ENCODE measurements around the gene RWDD4.

Gene RWDD4

GRCh38 chr4:183626168-183626567 is 32.8 kb downstream of the RWDD4 start:
- Histone ChIP-seq H3K36me3 (ENCODE audit: insufficient read depth, low read length) (no peaks in the 10 kb centered on the region), H3K79me2 (ENCODE audit: insufficient read depth, low read length) (no peaks in the 10 kb centered on the region), H4K20me1 (ENCODE audit: insufficient read depth, low read length) (no peaks in the 10 kb centered on the region), H3K4me3 (ENCODE audit: low read depth in 1 of 2, low read length in 2 of 2) (no peak overlapping the region), H3K9ac (ENCODE audit: low read depth, low read length) (no peak overlapping the region), H3K4me1 (ENCODE audit: insufficient read depth, low read length) (no peaks in the 10 kb centered on the region), H2AFZ (ENCODE audit: low read depth, low read length) (no peak overlapping the region), H3K9me3 (ENCODE audit: insufficient read depth, low read length, severe bottlenecking) (no peaks in the 10 kb centered on the region), H3K27me3 (ENCODE audit: insufficient read depth, low read length, poor library complexity) (no peaks in the 10 kb centered on the region), H3K4me2 (ENCODE audit: insufficient read depth, low read length) (no peak overlapping the region), H3K27ac (ENCODE audit: low read length) (no peak overlapping the region)
- ATAC-seq (ENCODE audit: insufficient read depth, low read depth) (no peak), DNase-seq (no peak)
- TF ChIP-seq EZH2 (IDR thresholded peaks at IDR 0.05; ENCODE audit: borderline replicate concordance, low read depth, low read length, severe bottlenecking) = no peak
- TF ChIP-seq CTCF (IDR thresholded peaks at IDR 0.05; ENCODE audit: borderline replicate concordance, extremely low read depth, low read length, poor library complexity, severe bottlenecking) = no peak

GRCh38 chr4:183624548-183624947 is 34.4 kb downstream of the RWDD4 start:
- Histone ChIP-seq H3K4me2 (ENCODE audit: insufficient read depth, low read length) (no peak overlapping the region), H3K36me3 (ENCODE audit: insufficient read depth, low read length) (no peaks in the 10 kb centered on the region), H3K4me3 (ENCODE audit: low read depth in 1 of 2, low read length in 2 of 2) (no peak overlapping the region), H3K9me3 (ENCODE audit: insufficient read depth, low read length, severe bottlenecking) (no peaks in the 10 kb centered on the region), H3K27ac (ENCODE audit: low read length) (no peak overlapping the region), H3K9ac (ENCODE audit: low read depth, low read length) (no peak overlapping the region), H3K27me3 (ENCODE audit: insufficient read depth, low read length, poor library complexity) (no peaks in the 10 kb centered on the region), H3K4me1 (ENCODE audit: insufficient read depth, low read length) (no peaks in the 10 kb centered on the region), H4K20me1 (ENCODE audit: insufficient read depth, low read length) (no peaks in the 10 kb centered on the region), H2AFZ (ENCODE audit: low read depth, low read length) (no peak overlapping the region), H3K79me2 (ENCODE audit: insufficient read depth, low read length) (no peaks in the 10 kb centered on the region)
- DNase-seq (no peak), ATAC-seq (ENCODE audit: insufficient read depth, low read depth) (no peak)
- TF ChIP-seq CTCF (IDR thresholded peaks at IDR 0.05; ENCODE audit: borderline replicate concordance, extremely low read depth, low read length, poor library complexity, severe bottlenecking) (no peak), EZH2 (IDR thresholded peaks at IDR 0.05; ENCODE audit: borderline replicate concordance, low read depth, low read length, severe bottlenecking) (no peak)

- no peaks in the 10 kb centered on the region; the same call in 1 of the 2 replicates for H4K20me1 ChIP-seq (ENCODE audit: insufficient read depth, low read length)
- no peak overlapping the region for H3K4me2 ChIP-seq (ENCODE audit: insufficient read depth, low read length)
- ATAC-seq (ENCODE audit: insufficient read depth, low read depth) = no peak
- no peaks in the 10 kb centered on the region for H3K27me3 ChIP-seq (ENCODE audit: insufficient read depth, low read length, poor library complexity)
- no peaks in the 10 kb centered on the region for H3K4me1 ChIP-seq (ENCODE audit: insufficient read depth, low read length)
- H3K9me3 ChIP-seq (ENCODE audit: insufficient read depth, low read length, severe bottlenecking) = no peaks in the 10 kb centered on the region
- no peak overlapping the region for H3K27ac ChIP-seq (ENCODE audit: low read length)
- DNase-seq = no peak
- no peaks in the 10 kb centered on the region for H3K79me2 ChIP-seq (ENCODE audit: insufficient read depth, low read length)
- TF ChIP-seq EZH2 (IDR thresholded peaks at IDR 0.05; ENCODE audit: borderline replicate concordance, low read depth, low read length, severe bottlenecking) (no peak), CTCF (IDR thresholded peaks at IDR 0.05; ENCODE audit: borderline replicate concordance, extremely low read depth, low read length, poor library complexity, severe bottlenecking) (no peak)
- H3K36me3 ChIP-seq (ENCODE audit: insufficient read depth, low read length) = no peaks in the 10 kb centered on the region
- no peak overlapping the region for H3K4me3 ChIP-seq (ENCODE audit: low read depth in 1 of 2, low read length in 2 of 2)
- no peak overlapping the region for H2AFZ ChIP-seq (ENCODE audit: low read depth, low read length)
- H3K9ac ChIP-seq (ENCODE audit: low read depth, low read length) = no peak overlapping the region
Observed at GRCh38 chr4:183621875-183622274, 37.1 kb downstream of the RWDD4 start.

- H3K36me3 ChIP-seq (ENCODE audit: insufficient read depth, low read length) = no peaks in the 10 kb centered on the region
- H4K20me1 ChIP-seq (ENCODE audit: insufficient read depth, low read length) = no peaks in the 10 kb centered on the region; the same call in 1 of the 2 replicates
- ATAC-seq (ENCODE audit: insufficient read depth, low read depth) = no peak
- no peak overlapping the region for H3K4me2 ChIP-seq (ENCODE audit: insufficient read depth, low read length)
- TF ChIP-seq CTCF (IDR thresholded peaks at IDR 0.05; ENCODE audit: borderline replicate concordance, extremely low read depth, low read length, poor library complexity, severe bottlenecking) (no peak), EZH2 (IDR thresholded peaks at IDR 0.05; ENCODE audit: borderline replicate concordance, low read depth, low read length, severe bottlenecking) (no peak)
- H3K27me3 ChIP-seq (ENCODE audit: insufficient read depth, low read length, poor library complexity) = no peaks in the 10 kb centered on the region
- H3K79me2 ChIP-seq (ENCODE audit: insufficient read depth, low read length) = no peaks in the 10 kb centered on the region
- no peak overlapping the region for H3K9ac ChIP-seq (ENCODE audit: low read depth, low read length)
- no peak overlapping the region for H2AFZ ChIP-seq (ENCODE audit: low read depth, low read length)
- DNase-seq = no peak
- H3K4me1 ChIP-seq (ENCODE audit: insufficient read depth, low read length) = no peaks in the 10 kb centered on the region
- no peak overlapping the region for H3K4me3 ChIP-seq (ENCODE audit: low read depth in 1 of 2, low read length in 2 of 2)
- H3K9me3 ChIP-seq (ENCODE audit: insufficient read depth, low read length, severe bottlenecking) = no peaks in the 10 kb centered on the region
- H3K27ac ChIP-seq (ENCODE audit: low read length) = no peak overlapping the region
Observed at GRCh38 chr4:183620421-183620820, 38.6 kb downstream of the RWDD4 start.

All from DND-41 (cell line).